ENCODE results near the gene GHDC.
"Not testable (repeated sequence)": the region's sequence is repeated elsewhere in the genome, so short reads cannot be mapped to it uniquely, and the experiment has no call there.

Gene GHDC

GRCh38 chr17:42192189-42193126 is 1.8 kb downstream of the GHDC start:
- ATAC-seq (no peak), DNase-seq (ENCODE audit: low spot score in 2 of 2) (no peak)
- no peaks in the 10 kb centered on the region for H3K9me3 Mint-ChIP-seq
- peaks cover 28% of the 10 kb centered on the region for H3K36me3 Mint-ChIP-seq
- H3K4me3 Mint-ChIP-seq = peak overlapping the region; percentile 89
- H3K27ac Mint-ChIP-seq = peak overlapping the region; percentile 90
- peaks cover 26% of the 10 kb centered on the region for H3K4me1 Mint-ChIP-seq

- no peak overlapping the region for H3K27ac Mint-ChIP-seq
- no peaks in the 10 kb centered on the region for H3K9me3 Mint-ChIP-seq
Observed at GRCh38 chr17:42191275-42191608, 3.1 kb downstream of the GHDC start.

GRCh38 chr17:42190491-42191274 is 3.6 kb downstream of the GHDC start:
- H3K4me1 Mint-ChIP-seq = peaks cover 23% of the 10 kb centered on the region

More at GRCh38 chr17:42191275-42191608, 3.1 kb downstream of the GHDC start:
- peaks cover 17% of the 10 kb centered on the region for H3K36me3 Mint-ChIP-seq
- DNase-seq (ENCODE audit: low spot score in 2 of 2) (no peak), ATAC-seq (no peak)
- H3K4me3 Mint-ChIP-seq = no peak overlapping the region
- peaks cover 23% of the 10 kb centered on the region for H3K4me1 Mint-ChIP-seq

GRCh38 chr17:42189651-42189965 is 4.7 kb downstream of the GHDC start:
- ATAC-seq (no peak), DNase-seq (ENCODE audit: low spot score in 2 of 2) (no peak)
- Mint-ChIP-seq H3K4me3 (no peak overlapping the region), H3K4me1 (peaks cover 28% of the 10 kb centered on the region), H3K9me3 (no peaks in the 10 kb centered on the region), H3K36me3 (peaks cover 15% of the 10 kb centered on the region), H3K27ac (no peak overlapping the region)

More at GRCh38 chr17:42190491-42191274, 3.6 kb downstream of the GHDC start:
- ATAC-seq (no peak), DNase-seq (ENCODE audit: low spot score in 2 of 2) (no peak)
- Mint-ChIP-seq H3K36me3 (peaks cover 17% of the 10 kb centered on the region), H3K9me3 (no peaks in the 10 kb centered on the region), H3K27ac (no peak overlapping the region), H3K4me3 (no peak overlapping the region)

- no peak overlapping the region for H3K4me3 Mint-ChIP-seq
- peak overlapping the region; percentile 23 for H3K27ac Mint-ChIP-seq
- ATAC-seq (no peak), DNase-seq (ENCODE audit: low spot score in 2 of 2) (no peak)
- H3K9me3 Mint-ChIP-seq = no peaks in the 10 kb centered on the region
- peaks cover 27% of the 10 kb centered on the region for H3K4me1 Mint-ChIP-seq
- peaks cover 9% of the 10 kb centered on the region for H3K36me3 Mint-ChIP-seq
Observed at GRCh38 chr17:42188749-42189650, 5.3 kb downstream of the GHDC start.

GRCh38 chr17:42187833-42188232 is 6.5 kb downstream of the GHDC start:
- H3K9me3 Mint-ChIP-seq = no peaks in the 10 kb centered on the region
- no peak for ATAC-seq
- H3K36me3 Mint-ChIP-seq = no peaks in the 10 kb centered on the region
- DNase-seq (ENCODE audit: low spot score in 2 of 2) = no peak
- no peak overlapping the region for H3K4me3 Mint-ChIP-seq
- H3K27ac Mint-ChIP-seq = peak overlapping the region; percentile 60
- peaks cover 27% of the 10 kb centered on the region for H3K4me1 Mint-ChIP-seq

- not testable (repeated sequence) for H3K4me3 Mint-ChIP-seq; DNase-seq (ENCODE audit: low spot score in 2 of 2); H3K27ac Mint-ChIP-seq; ATAC-seq; H3K36me3 Mint-ChIP-seq; H3K9me3 Mint-ChIP-seq
- H3K4me1 Mint-ChIP-seq = peaks cover 29% of the 10 kb centered on the region
Observed at GRCh38 chr17:42186191-42186590, 8.1 kb downstream of the GHDC start.

- ATAC-seq = no peak
- no peak overlapping the region for H3K4me3 Mint-ChIP-seq
- H3K4me1 Mint-ChIP-seq = peaks cover 31% of the 10 kb centered on the region
- H3K36me3 Mint-ChIP-seq = no peaks in the 10 kb centered on the region
- H3K9me3 Mint-ChIP-seq = no peaks in the 10 kb centered on the region
- DNase-seq (ENCODE audit: low spot score in 2 of 2) = no peak
- H3K27ac Mint-ChIP-seq = no peak overlapping the region
Observed at GRCh38 chr17:42185621-42185930, 8.7 kb downstream of the GHDC start.

GRCh38 chr17:42184713-42185620 is 9.3 kb downstream of the GHDC start, which contains the start of gene HCRT:
Gene HCRT, minus strand, starts transcription at chr17:42185452. Its CDS starts 87 bp downstream, at chr17:42185365.
- DNase-seq (ENCODE audit: low spot score in 2 of 2) = no peak
- H3K4me1 Mint-ChIP-seq = peaks cover 37% of the 10 kb centered on the region
- no peak for ATAC-seq
- H3K4me3 Mint-ChIP-seq = peak within 1 kb of the TSS; percentile 86
- no peaks in the 10 kb centered on the region for H3K9me3 Mint-ChIP-seq
- peak within 1 kb of the TSS; percentile 41 for H3K27ac Mint-ChIP-seq
- no peaks in the 10 kb centered on the region for H3K36me3 Mint-ChIP-seq

- peak; percentile 94 to 95 for DNase-seq (ENCODE audit: low spot score in 2 of 2)
Observed at GRCh38 chr17:42183741-42184711, 10.3 kb downstream of the GHDC start.

GRCh38 chr17:42182927-42183734 is 11.2 kb downstream of the GHDC start:
- no peak for DNase-seq (ENCODE audit: low spot score in 2 of 2)
- Mint-ChIP-seq H3K4me3 (peak overlapping the region; percentile 86), H3K36me3 (no peaks in the 10 kb centered on the region), H3K4me1 (peaks cover 56% of the 10 kb centered on the region), H3K27ac (no peak overlapping the region), H3K9me3 (no peaks in the 10 kb centered on the region)
- ATAC-seq = no peak

More at GRCh38 chr17:42183741-42184711, 10.3 kb downstream of the GHDC start:
- peaks cover 47% of the 10 kb centered on the region for H3K4me1 Mint-ChIP-seq
- no peaks in the 10 kb centered on the region for H3K36me3 Mint-ChIP-seq
- peak overlapping the region; percentile 86 for H3K4me3 Mint-ChIP-seq
- peak overlapping the region; percentile 41 for H3K27ac Mint-ChIP-seq
- ATAC-seq = peak; percentile 80
- H3K9me3 Mint-ChIP-seq = no peaks in the 10 kb centered on the region

GRCh38 chr17:42181851-42182207 is 12.5 kb downstream of the GHDC start:
- peak overlapping the region; percentile 86 for H3K4me3 Mint-ChIP-seq
- H3K4me1 Mint-ChIP-seq = peaks cover 63% of the 10 kb centered on the region
- no peaks in the 10 kb centered on the region for H3K36me3 Mint-ChIP-seq
- ATAC-seq (no peak), DNase-seq (ENCODE audit: low spot score in 2 of 2) (no peak)
- H3K27ac Mint-ChIP-seq = no peak overlapping the region
- no peaks in the 10 kb centered on the region for H3K9me3 Mint-ChIP-seq

All from stimulated activated effector memory CD8-positive, alpha-beta T cell treated with anti-CD3 and anti-CD28 coated beads, Interleukin-12 subunit alpha, Interleukin-12 subunit beta, amount 100 ng/mL, for 72 hours (primary cell).